HCT116 (cell line): ENCODE measurements around the gene ARMC2.

Experiments
- CTCF ChIP-seq, 3 experiments: fragments of 200-600 bp in 1 of 3; sonication (generic) in 1 of 3; IDR thresholded peaks in 2 of 3; conservative IDR thresholded peaks in 1 of 3; 2 replicates each; pipeline ENCODE4 v1.5.1; 2012 to 2017; ENCODE audit warnings: low read depth in 2 of 3, low read length in 2 of 3, antibody characterized with exemption in 1 of 3, borderline replicate concordance in 1 of 3, control low read depth in 1 of 3, mild to moderate bottlenecking in 1 of 3, mixed read lengths in 1 of 3, mixed run types in 1 of 3, moderate library complexity in 1 of 3; ENCODE audit not compliant: insufficient read depth in 1 of 3
- ELF1 ChIP-seq: IDR thresholded peaks from 2 replicates; pipeline ENCODE4 v1.6.1; 2012; ENCODE audit warnings: low read depth, borderline replicate concordance
- EZH2 ChIP-seq: fragments of 200-600 bp; sonication (generic); IDR thresholded peaks from 2 replicates; pipeline ENCODE4 v1.6.1; 2017; ENCODE audit warnings: antibody characterized with exemption, mixed run types
- FOSL1 ChIP-seq: IDR thresholded peaks from 2 replicates; pipeline ENCODE4 v1.6.1; 2012; ENCODE audit warnings: low read depth
- JUND ChIP-seq: IDR thresholded peaks from 2 replicates; pipeline ENCODE4 v1.6.1; 2012
- POLR2A ChIP-seq: IDR thresholded peaks from 2 replicates; pipeline ENCODE4 v1.7.0; 2011; ENCODE audit warnings: borderline replicate concordance; ENCODE audit not compliant: insufficient read depth, insufficient read length; ENCODE audit errors: extremely low read depth
- POLR2AphosphoS5 ChIP-seq: IDR thresholded peaks from 2 replicates; pipeline ENCODE4 v1.6.1; 2011; ENCODE audit warnings: mild to moderate bottlenecking, low read depth, low read length, moderate library complexity
- RAD21 ChIP-seq: IDR thresholded peaks from 2 replicates; pipeline ENCODE4 v1.6.1; 2012; ENCODE audit warnings: low read depth, mild to moderate bottlenecking
- REST ChIP-seq: IDR thresholded peaks from 2 replicates; pipeline ENCODE4 v1.6.1; 2012; ENCODE audit warnings: low read depth
- SIN3A ChIP-seq: IDR thresholded peaks from 2 replicates; pipeline ENCODE4 v1.6.1; 2012; ENCODE audit warnings: low read depth
- TCF7L2 ChIP-seq: IDR thresholded peaks from 2 replicates; pipeline ENCODE4 v1.7.0; 2011; ENCODE audit warnings: borderline replicate concordance, inconsistent platforms; ENCODE audit not compliant: insufficient read depth, insufficient read length; ENCODE audit errors: extremely low read depth
- YY1 ChIP-seq: IDR thresholded peaks from 2 replicates; pipeline ENCODE4 v1.6.1; 2011; ENCODE audit warnings: low read length, low read depth, moderate library complexity, mild to moderate bottlenecking; ENCODE audit not compliant: insufficient replicate concordance; ENCODE audit errors: extremely low read depth
- ZFX ChIP-seq: fragments of 450-650 bp; IDR thresholded peaks from 2 replicates; pipeline ENCODE4 v1.6.1; 2017
- TF ChIP-seq, protein P1 (sequence below): IDR thresholded peaks from 2 replicates; pipeline ENCODE4 v1.6.1; 2012

GRCh38 chr6:108806665-108807064 is 41.6 kb upstream of the ARMC2 start:
- TF ChIP-seq POLR2A (no peak), POLR2AphosphoS5 (no peak), CTCF (IDR thresholded peaks at IDR 0.05 in 2 of 3, conservative IDR thresholded peaks at IDR 0.05 in 1 of 3; ENCODE audit: borderline replicate concordance in 1 of 3, insufficient read depth in 1 of 3, low read depth in 2 of 3, low read length in 2 of 3) (no peak), YY1 (no peak), SIN3A (no peak), JUND (no peak), REST (no peak), EZH2 (no peak), ZFX (no peak), TCF7L2 (no peak), RAD21 (no peak), ELF1 (no peak), FOSL1 (no peak)
- TF ChIP-seq, protein P1, sequence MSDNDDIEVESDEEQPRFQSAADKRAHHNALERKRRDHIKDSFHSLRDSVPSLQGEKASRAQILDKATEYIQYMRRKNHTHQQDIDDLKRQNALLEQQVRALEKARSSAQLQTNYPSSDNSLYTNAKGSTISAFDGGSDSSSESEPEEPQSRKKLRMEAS, result no peak
